Activated CD4-positive, alpha-beta T cell treated with anti-CD3 and anti-CD28 coated beads, Interleukin-2, amount 50 U/mL, for 24 hours (primary cell): Measurements from ENCODE around the gene SPG21.
"Not testable (repeated sequence)": the region's sequence is repeated elsewhere in the genome, so short reads cannot be mapped to it uniquely, and the experiment has no call there.

ENCODE experiments used
- DNase-seq, 2 donors: peaks; one replicate each; pipeline ENCODE4 v3.0.0-alpha.2; 2020; ENCODE audit warnings: low read depth in 1 of 2, low spot score in 1 of 2

SPG21 gene, protein sequence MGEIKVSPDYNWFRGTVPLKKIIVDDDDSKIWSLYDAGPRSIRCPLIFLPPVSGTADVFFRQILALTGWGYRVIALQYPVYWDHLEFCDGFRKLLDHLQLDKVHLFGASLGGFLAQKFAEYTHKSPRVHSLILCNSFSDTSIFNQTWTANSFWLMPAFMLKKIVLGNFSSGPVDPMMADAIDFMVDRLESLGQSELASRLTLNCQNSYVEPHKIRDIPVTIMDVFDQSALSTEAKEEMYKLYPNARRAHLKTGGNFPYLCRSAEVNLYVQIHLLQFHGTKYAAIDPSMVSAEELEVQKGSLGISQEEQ

DNA sequence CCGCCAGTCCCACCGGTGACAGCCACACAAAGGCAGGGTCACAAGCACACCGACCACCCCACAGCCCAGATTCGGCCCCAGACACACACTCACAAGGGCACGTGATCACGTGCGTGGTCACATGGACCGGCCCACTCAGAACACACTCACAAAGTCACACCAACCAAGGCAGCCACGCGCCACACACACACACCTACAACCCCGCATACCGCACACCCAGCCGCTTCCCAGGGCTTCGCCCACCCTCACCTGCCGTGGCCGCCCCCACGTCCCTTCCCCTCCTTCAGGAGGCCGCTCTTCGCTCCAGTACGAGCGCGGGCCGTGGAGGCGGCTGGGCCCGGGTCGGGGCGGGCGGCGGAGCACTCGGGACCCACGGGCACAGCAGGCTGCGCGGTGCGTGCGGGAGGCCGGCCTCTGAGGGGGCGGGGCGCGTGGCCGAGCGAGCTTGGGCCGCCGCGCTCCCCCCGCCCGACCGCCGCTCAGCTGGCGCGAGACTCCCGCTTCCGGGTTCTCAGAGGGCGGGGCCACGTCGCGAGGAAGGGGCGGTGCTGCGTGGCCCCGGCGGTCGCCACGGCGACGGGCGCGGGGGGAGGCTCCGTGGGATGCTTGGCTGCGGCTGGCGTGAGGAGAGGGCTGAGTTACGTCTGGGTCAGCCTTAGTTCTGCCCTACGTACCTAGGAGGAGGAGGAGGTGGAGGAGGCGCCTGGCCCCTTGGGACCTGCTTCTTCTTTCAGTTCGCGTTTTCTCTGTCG lies at the start of gene SPG21:
SPG21 (minus strand) TSS at position 499 of the 752 bp plus-strand sequence. CDS start 6,345 bp downstream, outside the sequence.
- DNase-seq: peak; percentile 78 to 84

DNA sequence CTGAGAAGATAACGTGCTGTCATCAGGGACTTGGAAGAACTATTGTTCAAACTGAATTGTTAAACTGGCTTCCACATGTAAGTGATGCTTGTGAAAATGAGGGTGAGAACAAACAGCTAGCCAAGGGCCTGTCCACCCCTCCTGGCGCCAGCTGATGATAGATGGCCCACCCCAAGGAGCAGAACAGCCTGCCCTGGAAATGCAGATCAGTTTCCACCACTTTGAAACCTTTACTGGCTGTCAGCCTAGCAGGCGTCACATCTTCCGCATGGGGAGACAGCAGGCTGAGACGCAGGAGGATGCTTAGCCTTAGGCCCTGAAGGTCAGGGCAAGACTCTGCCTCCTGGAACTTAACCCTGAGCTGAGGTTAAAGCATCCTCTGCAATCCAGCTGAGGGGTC lies 49.1 kb upstream of the SPG21 start:
- DNase-seq: no peak

DNA sequence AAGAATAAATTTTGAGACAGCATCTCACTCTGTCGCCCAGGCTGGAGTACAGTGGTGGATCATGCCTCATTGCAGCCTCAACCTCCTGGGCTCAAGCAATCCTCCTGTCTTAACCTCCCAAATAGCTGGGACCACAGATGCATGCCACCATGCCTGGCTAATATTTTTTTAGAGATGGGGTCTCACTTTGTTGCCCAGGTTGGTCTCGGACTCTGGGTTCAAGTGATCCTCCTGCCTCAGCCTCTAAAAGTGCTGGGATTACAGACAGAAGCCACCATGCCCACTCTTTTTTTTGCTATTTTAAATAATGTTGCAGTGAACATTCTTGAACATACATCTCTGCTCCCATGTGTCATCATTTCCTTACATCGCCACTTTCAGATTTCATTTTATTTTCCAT lies 48.7 kb upstream of the SPG21 start:
- no peak for DNase-seq

DNA sequence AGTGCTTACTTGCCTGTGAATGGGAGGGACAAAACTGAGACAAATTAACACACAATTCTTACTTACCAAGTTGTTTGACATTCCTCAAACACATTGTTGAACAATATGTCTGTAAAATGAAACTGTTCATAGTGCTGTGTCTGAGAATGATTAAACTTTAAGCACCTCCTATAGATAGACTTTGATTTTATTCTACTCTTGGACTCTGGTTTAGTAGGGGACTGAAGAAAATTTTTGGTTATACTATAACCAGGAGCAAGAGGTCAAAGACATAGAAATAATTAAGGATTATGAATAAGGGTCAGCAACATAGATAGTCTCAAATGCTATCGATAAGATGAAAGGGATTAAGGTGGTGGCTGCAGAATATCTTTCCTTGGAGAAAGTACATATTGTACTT lies 47.6 kb upstream of the SPG21 start:
- no peak for DNase-seq

DNA sequence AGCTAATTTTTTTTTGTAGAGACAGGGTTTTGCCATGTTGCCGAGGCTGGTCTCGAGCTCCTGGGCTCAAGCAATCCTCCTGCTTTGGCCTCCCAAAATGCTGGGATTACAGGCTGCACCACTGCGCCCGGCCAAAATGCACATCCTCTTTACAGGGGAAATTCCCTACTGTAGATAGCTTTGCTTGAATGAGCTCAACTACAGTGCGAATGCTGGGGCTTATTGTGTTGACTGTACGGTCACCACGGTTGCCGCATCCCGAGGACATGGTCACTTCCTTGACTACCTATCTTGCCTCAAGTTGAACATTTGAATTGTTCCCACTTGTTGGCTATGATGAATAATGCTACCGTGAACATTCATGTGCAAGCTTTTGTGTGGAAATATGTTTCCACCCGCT lies 45.0 kb upstream of the SPG21 start:
- no peak for DNase-seq

DNA sequence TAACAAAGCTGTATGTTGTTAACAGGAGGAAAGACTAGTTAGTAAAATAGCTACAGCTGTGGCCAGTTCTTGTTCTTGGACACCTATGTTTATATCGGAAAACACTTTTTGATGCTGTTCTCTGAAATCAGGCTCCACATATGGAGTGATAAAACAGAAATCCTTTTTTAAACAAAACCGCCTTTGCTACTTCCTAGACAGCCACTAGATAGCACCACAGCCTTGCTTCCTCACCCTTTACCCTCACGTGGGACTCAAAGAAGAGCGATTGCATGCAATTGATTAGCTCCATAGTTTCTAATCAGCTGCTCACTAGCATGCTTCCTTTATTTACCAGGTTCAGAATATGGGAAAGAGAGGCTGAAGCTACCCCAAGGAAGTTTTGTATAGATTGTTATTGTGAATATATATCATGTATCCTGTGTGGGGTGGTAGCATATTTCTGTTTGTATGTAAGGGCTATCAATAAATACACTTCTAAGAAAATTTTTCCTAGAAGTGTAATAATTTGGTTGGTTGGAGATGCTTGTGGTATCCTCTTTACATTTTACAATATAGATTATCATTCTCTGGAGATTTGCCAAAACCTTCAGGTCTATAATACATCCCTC lies 44.0 kb upstream of the SPG21 start:
- DNase-seq: no peak

DNA sequence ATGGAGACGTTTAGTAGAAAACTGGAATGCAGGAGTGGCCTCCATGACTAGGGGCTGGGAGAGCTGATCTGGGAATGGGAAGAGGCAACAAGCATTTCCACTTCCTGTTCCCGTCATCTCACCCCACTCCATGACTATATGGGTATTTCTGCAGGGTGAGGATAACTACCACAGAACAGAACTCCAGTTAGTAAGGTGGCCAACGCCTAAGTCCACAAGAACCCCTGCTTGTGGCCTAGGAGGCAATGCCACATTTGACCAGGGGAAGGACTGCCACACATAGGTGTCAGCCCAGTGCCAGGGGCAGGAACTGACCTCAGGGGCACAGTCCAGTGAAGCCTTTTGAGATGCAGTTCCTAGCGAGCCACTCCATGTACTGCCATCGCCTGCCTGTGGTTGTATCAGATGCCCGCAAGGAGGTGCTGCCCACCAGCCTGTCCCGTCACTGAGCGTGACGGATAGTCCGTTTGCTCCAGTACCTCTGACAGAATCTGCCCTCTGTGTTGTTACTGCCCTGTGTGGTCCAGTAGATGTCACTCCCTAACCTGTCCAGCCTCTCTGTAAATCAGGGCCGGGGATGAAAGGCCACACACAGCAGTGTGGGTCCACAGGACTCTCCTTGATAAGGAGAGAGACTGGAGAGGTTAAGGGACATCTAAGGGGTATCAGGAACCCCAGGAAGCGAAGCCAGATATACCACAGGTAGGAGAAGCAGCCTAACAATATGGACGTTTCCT lies 43.3 kb upstream of the SPG21 start:
- no peak for DNase-seq

DNA sequence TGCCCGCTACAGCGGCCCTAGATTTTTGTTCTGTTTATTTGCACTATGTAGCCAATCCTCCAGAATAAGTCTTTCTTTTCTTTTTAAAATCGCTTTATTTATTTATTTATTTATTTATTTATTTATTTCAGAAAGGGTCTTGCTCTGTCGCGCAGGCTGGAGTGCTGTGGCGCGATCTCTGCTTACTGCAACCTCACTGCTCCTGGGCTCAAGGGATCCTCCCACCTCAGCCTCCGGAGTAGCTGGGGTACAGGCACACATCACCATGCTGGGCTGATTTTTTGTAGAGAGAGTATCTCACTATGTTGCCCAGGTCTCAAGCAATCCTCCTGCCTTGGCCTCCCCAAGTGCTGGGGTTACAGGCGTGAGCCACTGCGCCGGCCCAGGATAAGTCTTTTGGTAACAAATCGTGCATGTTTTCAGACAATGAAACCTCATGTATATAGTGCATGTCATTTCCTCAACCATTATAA lies 40.1 kb upstream of the SPG21 start:
- no peak for DNase-seq

DNA sequence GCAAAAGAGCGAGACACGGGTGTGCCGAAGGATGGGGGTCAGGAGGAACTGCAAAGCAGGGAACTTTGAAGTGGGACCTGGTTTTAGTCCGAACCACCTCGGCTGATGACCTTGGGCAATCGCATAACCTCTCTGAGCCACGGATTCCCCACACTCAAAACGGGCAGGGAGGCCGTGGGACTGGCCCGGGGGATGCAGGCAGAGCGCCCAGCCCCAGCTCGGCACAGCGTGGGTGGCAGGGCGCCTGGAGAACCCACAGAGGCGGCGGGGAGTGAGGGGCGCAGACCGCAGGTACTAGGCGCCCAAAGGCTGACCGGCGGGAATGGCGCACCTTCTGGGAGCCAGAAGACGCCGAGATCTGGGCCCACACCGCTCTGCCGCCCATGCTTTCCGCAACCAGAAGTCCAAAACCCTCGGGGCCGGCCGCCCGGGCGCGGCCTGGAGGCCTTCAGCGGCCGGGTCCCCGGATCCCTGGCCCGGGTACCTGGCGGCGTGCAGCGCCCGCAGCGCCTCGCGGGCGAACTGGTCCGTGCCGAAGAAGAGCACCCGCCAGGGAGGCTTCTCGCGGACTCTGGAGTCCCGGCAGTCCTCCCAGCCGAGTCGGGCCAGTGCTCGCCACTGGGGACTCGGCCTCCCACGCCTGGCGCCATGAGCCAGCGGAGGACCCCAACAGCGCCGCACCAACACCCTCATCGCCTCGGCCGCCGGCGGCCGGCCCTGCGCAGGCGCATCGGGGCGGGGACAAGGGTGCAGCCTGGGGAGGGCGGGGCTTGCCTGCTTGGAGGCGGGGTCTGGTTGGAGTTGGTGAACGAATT lies 39.4 kb upstream of the SPG21 start, which contains the start of gene MTFMT:
MTFMT (minus strand) TSS at position 719 of the 815 bp plus-strand sequence; CDS start at position 693, 26 bp downstream.
- peak; percentile 88 to 90 for DNase-seq

DNA sequence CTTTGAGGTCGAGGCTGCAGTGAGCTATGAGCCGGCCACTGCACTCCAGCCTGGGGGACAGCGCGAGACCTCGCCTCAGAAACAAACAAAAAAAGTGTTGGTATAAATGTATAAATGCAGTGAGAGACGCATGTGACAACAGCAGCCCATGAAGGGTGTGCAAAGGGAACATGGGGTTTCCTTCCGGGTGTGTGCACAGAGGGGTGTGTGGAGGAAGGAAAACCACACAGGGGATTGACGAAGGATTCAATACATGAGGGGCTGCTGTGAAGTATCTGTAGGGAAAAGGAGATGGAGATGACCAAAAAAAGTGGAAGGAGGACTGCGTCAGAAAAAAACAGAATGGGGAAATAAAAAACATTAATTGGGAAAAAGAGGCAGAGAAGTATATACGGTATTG lies 38.6 kb upstream of the SPG21 start:
- no peak for DNase-seq

DNA sequence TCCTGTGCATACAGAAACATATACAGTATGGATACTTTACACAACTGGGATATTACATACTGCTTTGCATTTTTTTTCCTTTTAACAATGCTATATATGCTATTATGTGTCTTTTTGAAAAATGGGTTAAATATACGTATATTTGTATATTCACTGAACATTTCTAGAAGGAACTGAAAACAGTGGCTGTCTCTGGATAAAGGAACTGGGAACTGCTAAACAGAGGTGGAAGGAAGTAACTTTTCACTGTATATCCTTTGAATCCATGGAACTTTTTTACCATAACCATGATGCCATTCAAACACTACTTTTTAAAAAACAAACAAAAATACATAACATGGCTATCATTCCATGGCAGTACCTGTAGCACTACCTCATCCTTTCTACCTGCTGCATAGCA lies 37.9 kb upstream of the SPG21 start:
- DNase-seq: no peak

DNA sequence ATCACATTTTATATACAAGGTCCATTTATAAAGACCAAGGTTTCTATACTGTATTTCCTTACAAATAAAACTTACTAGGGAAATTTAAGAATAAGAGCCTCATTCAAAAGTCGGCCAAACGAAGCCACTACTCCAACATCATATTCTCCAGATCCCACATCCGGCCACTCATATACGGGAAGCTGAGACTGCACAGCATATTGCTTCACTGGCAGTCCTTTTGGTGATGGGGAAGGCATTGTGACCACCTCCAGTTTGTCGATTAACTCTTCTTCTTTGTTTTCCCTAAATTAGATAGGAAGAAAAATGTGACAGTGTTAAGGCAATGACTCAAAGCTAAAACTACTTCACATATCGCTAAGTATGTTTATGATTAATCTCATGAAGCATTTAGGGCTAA lies 37.0 kb upstream of the SPG21 start:
- DNase-seq: no peak

DNA sequence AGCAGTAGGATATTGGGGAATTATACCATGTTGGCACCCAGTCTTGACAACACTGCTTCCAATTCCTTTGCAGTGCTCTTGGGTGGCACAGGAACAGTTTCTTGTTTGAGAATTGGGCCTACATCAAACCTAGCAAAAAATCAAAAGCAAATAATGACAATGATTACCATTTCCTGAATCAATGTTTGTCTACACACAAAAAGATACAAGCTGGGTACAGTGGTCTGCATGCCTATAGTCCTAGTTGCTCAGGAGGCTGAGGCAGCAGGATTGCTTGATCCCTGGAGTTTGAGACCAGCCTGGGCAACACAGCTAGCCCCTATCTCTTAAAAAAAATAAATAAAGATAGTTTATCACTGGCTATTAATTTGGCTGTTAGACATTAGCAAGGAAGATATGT lies 31.8 kb upstream of the SPG21 start:
- no peak for DNase-seq

DNA sequence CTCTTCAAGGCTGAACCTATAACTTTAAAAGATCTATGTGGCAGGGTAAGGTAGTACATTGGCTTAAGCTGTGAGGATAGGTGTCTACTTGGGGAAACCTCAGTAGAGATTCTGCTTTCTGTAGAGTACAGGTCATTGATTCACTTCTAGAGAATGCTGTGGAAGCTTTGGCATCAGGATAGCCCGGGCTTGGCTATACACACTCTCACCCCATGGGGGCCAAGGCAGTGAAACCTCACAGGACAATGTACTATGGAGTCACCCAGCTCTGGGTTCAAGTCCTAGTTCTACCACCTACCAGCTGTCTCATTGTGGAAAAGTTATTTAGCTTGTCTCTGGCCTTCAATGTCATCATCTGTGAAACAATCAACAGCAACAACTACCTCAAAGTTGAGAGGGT lies 30.7 kb upstream of the SPG21 start:
- no peak for DNase-seq

DNA sequence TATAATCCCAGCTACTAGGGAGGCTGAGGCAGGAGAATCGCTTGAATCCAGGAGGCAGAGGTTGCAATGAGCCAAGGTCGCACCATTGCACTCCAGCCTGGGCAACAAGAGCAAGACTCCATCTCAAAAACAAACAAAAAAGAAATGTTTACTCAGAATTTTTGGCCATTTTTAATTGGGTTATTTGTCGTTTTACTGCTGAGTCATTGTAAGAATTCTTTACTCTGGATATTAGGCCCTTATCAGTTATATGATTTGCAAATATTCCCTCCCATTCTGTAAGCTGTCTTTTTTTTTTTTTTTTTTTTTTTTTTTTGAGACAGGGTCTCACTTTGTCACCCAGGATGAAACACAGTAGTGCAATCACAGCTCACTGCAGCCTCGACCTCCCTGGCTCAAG lies 21.5 kb upstream of the SPG21 start:
- not testable (repeated sequence) for DNase-seq

DNA sequence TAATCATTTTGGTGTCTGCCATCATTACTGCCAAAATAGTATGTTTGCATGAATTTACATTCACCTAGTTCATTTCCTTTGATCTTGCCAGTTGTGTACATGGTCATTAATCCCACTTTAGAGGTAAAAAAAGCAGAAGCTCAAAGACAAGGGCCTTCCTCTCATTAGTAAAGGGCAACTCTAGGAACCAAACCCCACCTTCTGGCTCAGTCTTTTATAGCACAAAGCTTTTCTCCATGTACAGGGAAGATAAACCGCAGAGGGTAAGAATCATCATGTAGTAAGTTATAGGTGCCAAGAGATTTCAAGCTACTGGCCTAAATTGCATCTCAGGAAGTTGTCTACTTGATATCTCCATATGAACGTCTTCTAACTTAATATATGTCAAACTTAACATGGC lies 19.3 kb upstream of the SPG21 start:
- DNase-seq: no peak

DNA sequence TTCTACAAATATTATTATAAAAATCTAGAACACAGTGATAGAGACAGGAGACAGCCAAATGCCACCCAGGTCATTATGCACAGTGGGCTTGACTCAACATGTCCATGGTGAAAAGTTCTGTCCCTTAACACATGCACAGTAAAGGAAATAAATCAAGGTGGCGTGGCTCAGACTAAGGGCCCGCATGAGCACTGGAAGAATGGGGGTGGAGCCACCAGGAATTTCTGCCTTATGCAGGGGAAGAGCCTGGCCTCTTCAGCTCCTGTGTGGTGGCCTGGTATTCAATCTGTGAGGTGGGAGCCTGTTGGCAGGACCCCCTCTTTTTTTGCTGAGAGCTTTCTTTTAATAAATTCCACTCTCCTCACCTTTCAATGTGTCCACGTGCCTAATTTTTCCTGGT lies 17.2 kb upstream of the SPG21 start:
- no peak for DNase-seq

DNA sequence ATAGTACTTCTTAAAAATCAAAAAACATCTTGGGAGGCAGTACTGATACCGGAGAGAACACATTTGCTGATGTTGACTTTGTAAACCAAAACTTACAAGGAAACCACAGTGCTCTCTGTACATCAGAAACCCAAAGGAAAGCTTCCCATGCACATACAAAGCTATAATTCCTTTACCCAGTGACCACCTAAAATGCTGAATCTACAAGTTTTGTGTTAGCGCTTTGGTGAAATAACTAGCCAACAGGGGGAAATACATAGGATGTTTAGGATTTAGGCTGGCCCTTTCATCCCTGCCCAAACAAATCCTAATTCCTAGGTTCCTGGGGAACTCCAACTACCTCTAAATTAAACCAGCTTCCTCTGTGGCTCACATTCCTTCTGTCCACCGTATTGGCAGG lies 15.3 kb upstream of the SPG21 start:
- DNase-seq: no peak

DNA sequence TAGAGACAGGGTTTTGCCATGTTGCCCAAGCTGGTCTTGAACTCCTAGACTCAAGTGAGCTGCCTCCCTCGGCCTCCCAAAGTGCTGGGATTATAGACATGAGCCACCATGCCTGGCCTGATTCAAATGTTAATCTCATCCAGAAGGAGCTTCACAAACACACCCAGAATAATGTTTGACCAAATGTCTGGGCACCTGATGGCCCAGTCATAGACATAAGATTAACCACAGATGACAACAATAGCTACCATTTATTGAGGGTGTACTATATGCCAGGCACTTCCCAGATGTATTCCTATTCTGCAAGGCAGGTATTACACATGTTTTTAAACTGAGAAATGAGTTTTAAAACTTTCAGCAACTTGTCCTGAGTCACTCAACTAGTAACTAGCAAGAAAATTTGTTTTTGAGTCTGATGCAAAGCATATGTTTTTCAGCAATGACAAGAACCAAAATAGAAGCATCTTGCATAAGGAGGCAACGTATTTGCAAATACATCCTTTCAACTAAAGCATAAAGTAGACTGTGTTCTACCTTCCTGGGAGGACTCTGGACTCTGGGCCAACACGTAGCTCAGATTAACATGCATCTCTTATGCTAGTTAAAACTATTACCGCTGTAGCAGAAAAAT lies 8.1 kb upstream of the SPG21 start:
- no peak for DNase-seq

DNA sequence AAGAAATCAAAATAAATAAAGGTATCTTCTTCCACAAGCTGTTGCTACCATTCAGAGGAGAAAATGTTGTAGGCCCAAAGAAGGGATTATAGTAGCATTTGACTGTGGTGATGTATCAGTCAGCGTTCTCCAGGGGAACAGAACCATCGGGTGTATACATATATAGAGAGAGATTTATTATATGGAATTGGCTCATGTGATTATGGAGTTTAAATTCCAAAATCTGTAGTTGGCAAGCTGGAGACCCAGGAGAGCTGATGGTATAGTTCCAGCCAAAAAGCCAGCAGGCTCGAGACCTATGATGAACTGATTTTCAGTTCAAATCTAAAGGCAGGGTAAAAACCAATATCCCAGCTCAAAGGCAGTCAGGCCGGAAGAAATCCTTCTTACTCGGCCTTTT lies 7.4 kb upstream of the SPG21 start:
- DNase-seq: no peak
